Colonic mucosa (tissue), 4 donors: ENCODE data around the gene CLDN9. TPM values are rescaled to one million over a fixed set of nuclear protein-coding genes. Genes with fewer than 3 reads are reported as not detected.

Experiments used
- DNase-seq: peaks from one replicate; pipeline ENCODE4 v3.0.0-alpha.2; 2020
- H3K27ac ChIP-seq: fragments of 200-600 bp; one replicate; pipeline ENCODE4 v1.8.0; 2021
- H3K27me3 ChIP-seq: fragments of 200-600 bp; one replicate; pipeline ENCODE4 v1.8.0; 2021
- H3K36me3 ChIP-seq: fragments of 200-600 bp; one replicate; pipeline ENCODE4 v1.8.0; 2021
- H3K4me1 ChIP-seq: fragments of 200-600 bp; one replicate; pipeline ENCODE4 v1.8.0; 2021; ENCODE audit warnings: mild to moderate bottlenecking
- H3K4me3 ChIP-seq: fragments of 200-600 bp; one replicate; pipeline ENCODE4 v1.8.0; 2021
- H3K9ac ChIP-seq, 2 donors: one replicate each; pipeline ENCODE4 v1.7.0; 2013; ENCODE audit warnings: control low read depth in 2 of 2, low read depth in 2 of 2, low read length in 2 of 2
- H3K9me3 ChIP-seq: fragments of 200-600 bp; one replicate; pipeline ENCODE4 v1.8.0; 2021
- CTCF ChIP-seq: fragments of 200-600 bp; IDR thresholded peaks from one replicate; pipeline ENCODE4 v1.8.0; 2022; ENCODE audit warnings: antibody characterized with exemption, mild to moderate bottlenecking
- intact Hi-C: fragments of 100-400 bp; cut with DNase I; formaldehyde crosslinking; loops from one replicate; pipeline ENCODE4 v1.14.1; 2022
- total RNA-seq, 2 donors: library from RNA; stranded (reverse); fragmentation: NEBNext Ultra II Directional in 1 of 2; extraction: Animal tissue kit (Norgen Biotek cat#: 25700) in 1 of 2; gene quantifications; one replicate each; pipeline ENCODE4 v1.2.1, GENCODE V29; 2021
- donor health status: healthy.
- donor health status: DM: no; HTN: no; CAD: no.
- donor health status: DM: no; HTN: no; CAD: no.

Gene CLDN9
- total RNA-seq, 2 donors from 2014 or later: 0.35 to 0.67 TPM

GRCh38 chr16:3027983-3028715 lies 15.4 kb downstream of the CLDN9 start:
- Histone ChIP-seq H3K27ac (no peak overlapping the region), H3K4me3 (no peak overlapping the region), H3K4me1 (peaks cover 13% of the 10 kb centered on the region)

GRCh38 chr16:3028716-3029319 lies 16.1 kb downstream of the CLDN9 start:
- TF ChIP-seq CTCF: no peak
- Histone ChIP-seq H3K27ac (no peak overlapping the region), H3K9me3 (no peaks in the 10 kb centered on the region), H3K4me3 (no peak overlapping the region), H3K27me3 (peaks cover 4% of the 10 kb centered on the region), H3K9ac (peak overlapping the region in 1 of 2 donors; percentile 14), H3K4me1 (peaks cover 8% of the 10 kb centered on the region), H3K36me3 (no peaks in the 10 kb centered on the region)
- intact Hi-C loops: loop anchor here (2.0 kb wide), 1 partner anchor 26 kb away; no protein-coding TSS in a partner anchor
- DNase-seq: no peak

More at GRCh38 chr16:3027983-3028715, 15.4 kb downstream of the CLDN9 start:
- H3K9ac ChIP-seq: no peak overlapping the region
- intact Hi-C loops: loop anchor here (2.0 kb wide), 1 partner anchor 25 kb away; no protein-coding TSS in a partner anchor
- H3K9me3 ChIP-seq: no peaks in the 10 kb centered on the region
- peaks cover 4% of the 10 kb centered on the region for H3K27me3 ChIP-seq
- peak; percentile 92 for DNase-seq
- H3K36me3 ChIP-seq: no peaks in the 10 kb centered on the region
- TF ChIP-seq CTCF: peak; percentile 75

- intact Hi-C loops: loop anchor here (2.0 kb wide), 1 partner anchor 27 kb away; no protein-coding TSS in a partner anchor
Observed at GRCh38 chr16:3029491-3030221, 16.9 kb downstream of the CLDN9 start.

GRCh38 chr16:3030222-3031212 lies 17.8 kb downstream of the CLDN9 start:
- TF ChIP-seq CTCF: no peak
- Histone ChIP-seq H3K4me1 (peaks cover 12% of the 10 kb centered on the region), H3K9ac (no peak overlapping the region), H3K4me3 (no peak overlapping the region), H3K9me3 (no peaks in the 10 kb centered on the region), H3K27ac (no peak overlapping the region), H3K36me3 (no peaks in the 10 kb centered on the region), H3K27me3 (peaks cover 11% of the 10 kb centered on the region)
- intact Hi-C loops: no loop called here
- no peak for DNase-seq

More at GRCh38 chr16:3029491-3030221, 16.9 kb downstream of the CLDN9 start:
- Histone ChIP-seq H3K27ac (no peak overlapping the region), H3K4me3 (no peak overlapping the region), H3K4me1 (peaks cover 8% of the 10 kb centered on the region), H3K9me3 (no peaks in the 10 kb centered on the region), H3K36me3 (no peaks in the 10 kb centered on the region), H3K27me3 (peaks cover 4% of the 10 kb centered on the region), H3K9ac (no peak overlapping the region)
- no peak for TF ChIP-seq CTCF
- no peak for DNase-seq
